Renal cortex interstitium (tissue), 11 donors: ENCODE measurements around the gene DBN1. TPM values are rescaled to one million over a fixed set of nuclear protein-coding genes. Genes with fewer than 3 reads are reported as not detected.

ENCODE experiments used
- DNase-seq, 11 donors: peaks; one replicate each; pipeline ENCODE4 v3.0.0-alpha.2; 2013; ENCODE audit warnings: low read depth in 9 of 11, low spot score in 4 of 11; ENCODE audit errors: extremely low read depth in 1 of 11
- polyA plus RNA-seq, 3 donors: library from polyadenylated mRNA; unstranded; fragments of 120-200 nt; gene quantifications; one replicate each; pipeline ENCODE4 v1.2.1, GENCODE V29; 2013; ENCODE audit not compliant: insufficient read length in 3 of 3

DBN1 gene
- polyA plus RNA-seq, 3 donors: 169 to 239 (median 183) TPM

DNA sequence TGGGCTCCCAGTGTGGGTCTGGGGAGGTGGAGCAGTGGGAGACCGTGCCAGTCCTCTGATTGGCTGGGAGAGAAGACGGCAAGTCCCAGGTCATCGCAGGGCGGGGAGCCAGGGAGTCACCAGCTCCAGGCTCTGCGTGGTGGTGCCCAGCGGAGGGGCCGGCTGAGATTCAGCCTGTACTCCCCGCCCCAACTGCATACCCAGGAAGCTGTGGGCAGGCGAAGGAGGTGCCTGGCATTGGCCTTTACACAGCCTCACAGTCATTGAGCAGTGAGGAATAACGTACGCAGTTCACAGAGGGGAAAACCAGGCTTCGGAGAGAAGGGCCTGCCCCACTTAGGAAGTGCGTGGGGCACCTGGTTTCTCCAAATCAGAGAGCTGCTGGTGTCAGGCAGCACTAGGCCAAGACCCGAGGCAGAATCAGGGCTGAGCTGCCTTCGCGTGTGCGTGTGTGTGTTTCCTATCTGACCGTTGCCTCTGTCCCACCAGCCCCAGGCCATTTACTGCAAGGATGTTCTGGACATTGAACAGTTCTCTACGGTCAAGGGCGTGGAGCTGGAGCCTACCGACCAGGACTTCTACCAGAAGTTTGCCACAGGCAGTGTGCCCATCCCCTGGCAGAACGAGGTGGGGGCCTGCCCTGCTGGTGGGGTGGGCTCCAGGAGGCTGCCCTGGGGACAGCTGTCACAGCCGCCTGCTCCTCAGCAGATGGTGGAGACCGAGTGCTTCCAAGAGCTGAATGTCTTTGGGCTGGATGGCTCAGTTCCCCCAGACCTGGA is 33.0 kb downstream of the DBN1 start:
- no peak for DNase-seq

DNA sequence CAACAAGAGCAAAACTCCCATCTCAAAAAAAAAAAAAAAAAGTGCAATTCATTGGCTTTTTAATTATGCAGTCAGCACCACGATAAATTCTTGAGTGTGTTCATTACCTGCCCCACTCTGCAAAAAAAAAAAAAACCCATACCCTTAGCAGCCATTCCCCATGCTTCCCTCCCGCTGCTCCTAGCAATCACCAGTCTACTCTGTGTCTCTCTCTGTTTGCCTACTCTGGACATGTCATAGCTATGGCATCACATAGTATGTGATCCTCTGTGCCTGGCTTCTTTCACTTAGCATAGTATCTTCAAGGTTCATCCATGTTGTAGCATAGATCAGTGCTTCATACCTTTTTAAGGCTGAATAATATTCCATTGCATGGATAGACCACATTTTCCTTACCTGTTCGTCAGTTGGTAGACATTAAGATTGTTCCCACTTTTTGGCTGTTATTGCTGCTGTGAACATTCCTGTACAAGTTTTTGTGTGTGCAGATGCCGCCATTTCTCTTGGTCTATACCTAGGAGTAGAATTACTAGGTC is 33.8 kb downstream of the DBN1 start:
- no peak for DNase-seq

DNA sequence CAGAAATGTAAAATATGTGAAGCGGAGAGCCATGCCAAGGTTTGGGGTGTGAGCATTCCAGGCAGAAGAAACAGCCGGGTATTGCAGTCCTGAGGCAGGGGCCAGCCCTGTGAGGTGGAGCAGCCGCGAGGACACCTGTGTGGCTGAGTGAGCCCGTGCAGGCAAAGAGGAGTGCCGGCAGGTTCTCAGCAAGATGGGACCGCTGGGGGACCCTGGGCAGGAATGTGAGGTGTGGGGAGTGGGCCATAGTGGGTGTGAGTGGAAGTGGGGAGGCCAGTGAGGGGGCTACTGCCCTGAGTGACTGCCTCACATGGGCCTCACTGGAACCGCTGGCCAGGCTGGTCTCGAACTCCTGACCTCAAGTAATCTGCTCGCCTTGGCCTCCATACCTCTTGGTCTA is 35.0 kb downstream of the DBN1 start:
- no peak for DNase-seq

DNA sequence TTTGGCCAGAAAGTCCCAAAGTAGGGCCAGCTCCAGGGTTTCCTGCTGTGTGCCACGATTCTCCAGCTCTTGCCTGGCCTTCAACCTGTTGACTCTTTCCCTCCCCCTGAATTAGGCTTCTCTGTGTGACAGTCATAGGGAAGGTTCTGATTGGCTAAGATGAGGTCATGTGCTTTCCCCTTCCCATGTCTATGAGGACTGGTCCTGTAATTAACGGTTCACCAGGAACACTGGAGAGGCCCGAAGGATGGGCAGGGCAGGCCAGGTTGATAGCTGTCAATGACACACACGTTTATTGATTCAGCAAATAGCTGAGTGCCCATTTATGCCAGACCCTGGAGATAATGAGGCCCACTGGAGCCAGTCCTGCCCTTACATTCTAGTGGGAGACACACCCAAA is 35.8 kb downstream of the DBN1 start:
- DNase-seq: no peak

DNA sequence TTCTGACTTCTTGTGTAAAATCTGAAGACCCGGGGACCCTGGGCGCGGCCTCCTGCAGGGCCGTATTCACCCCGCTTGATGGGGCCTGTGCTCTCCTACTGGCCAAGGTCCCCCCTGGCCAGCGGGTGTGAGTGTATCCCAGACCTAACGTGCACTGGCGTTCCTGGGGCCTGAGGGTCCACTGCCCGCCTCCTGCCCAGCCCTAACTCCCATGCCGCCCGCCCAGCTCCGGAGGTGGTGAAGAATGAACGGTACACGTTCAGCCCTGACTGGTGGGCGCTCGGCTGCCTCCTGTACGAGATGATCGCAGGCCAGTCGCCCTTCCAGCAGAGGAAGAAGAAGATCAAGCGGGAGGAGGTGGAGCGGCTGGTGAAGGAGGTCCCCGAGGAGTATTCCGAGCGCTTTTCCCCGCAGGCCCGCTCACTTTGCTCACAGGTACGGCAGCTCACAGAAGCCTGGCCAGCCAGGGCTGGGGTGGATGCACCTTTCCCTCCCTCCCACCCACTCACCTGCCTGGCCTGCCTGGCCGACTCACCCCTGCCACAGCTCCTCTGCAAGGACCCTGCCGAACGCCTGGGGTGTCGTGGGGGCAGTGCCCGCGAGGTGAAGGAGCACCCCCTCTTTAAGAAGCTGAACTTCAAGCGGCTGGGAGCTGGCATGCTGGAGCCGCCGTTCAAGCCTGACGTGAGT is 37.4 kb downstream of the DBN1 start:
- no peak for DNase-seq

DNA sequence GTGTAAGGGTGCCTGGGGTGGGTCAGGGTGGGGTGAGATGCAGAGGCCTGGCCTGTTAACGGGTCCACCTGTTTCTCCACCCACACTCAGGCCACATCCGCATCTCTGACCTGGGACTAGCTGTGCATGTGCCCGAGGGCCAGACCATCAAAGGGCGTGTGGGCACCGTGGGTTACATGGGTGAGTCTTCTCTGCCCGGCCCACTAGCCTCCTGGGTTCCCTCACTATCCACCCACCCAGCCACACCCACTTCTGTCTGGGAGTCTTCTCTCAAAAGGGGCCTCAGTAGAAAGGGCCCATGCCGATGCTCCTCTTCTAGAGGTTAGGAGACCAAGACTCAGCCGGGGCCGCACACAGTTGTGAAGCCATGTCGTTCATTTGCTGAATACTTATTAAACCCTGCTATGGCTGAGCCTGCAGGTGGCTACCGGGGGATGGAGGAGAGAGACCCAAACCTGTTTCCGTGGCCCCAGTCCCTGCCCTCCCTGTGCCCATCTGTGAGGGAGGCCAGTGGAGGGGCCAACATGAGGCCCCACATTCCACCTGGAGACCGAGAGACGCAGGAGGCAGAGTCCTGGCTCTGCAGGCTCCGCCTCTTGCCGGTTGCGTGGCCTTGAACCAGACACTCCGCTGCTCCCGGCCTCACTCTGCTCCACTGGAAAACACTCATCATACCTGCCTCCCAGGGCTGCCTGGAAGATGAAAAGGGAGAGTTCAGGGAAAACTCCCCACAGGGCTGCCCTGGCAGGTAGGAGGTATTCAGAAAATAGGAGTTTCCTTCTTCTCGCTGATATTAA is 38.3 kb downstream of the DBN1 start:
- no peak for DNase-seq

DNA sequence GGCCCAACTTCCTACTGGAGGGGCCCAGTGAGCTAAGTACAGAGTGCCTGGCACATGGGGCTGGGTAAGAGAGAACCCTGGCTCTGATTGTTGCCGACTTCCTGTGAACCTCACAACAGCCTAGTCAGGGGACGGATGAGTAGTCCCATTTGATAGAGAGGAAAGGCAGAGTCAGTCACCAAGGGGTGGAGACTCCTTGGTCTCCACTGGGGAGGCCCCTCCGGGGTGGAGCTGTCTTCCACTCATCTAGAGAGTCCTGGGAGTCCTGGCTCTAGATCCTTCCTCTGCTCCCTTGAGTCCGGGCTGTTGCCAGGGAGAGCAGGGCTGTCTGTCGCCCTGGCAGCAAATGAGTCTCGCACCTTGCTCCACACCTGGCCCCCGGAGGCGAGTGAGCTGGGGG is 39.0 kb downstream of the DBN1 start:
- no peak for DNase-seq

DNA sequence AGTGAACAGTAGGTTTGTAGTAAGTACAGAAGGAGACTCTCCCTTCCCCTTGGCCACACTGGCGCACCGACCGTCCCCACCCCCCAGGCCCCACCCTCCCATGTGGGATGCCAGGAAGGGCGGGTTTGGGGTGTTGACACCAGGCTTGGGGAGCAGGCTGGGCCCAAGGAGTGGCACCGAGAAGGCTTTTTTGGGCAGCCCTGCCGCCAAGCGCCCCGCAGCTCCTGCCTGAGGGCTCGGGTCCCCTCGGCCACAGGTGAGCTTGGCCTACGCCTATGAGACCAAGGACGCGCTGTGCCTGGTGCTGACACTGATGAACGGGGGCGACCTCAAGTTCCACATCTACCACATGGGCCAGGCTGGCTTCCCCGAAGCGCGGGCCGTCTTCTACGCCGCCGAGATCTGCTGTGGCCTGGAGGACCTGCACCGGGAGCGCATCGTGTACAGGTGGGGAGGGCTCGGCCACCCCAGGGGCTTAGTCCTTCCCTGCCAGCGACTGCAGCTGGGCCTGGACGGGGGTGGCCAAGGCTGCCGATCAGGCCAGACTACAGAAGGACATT is 39.7 kb downstream of the DBN1 start:
- DNase-seq: no peak

DNA sequence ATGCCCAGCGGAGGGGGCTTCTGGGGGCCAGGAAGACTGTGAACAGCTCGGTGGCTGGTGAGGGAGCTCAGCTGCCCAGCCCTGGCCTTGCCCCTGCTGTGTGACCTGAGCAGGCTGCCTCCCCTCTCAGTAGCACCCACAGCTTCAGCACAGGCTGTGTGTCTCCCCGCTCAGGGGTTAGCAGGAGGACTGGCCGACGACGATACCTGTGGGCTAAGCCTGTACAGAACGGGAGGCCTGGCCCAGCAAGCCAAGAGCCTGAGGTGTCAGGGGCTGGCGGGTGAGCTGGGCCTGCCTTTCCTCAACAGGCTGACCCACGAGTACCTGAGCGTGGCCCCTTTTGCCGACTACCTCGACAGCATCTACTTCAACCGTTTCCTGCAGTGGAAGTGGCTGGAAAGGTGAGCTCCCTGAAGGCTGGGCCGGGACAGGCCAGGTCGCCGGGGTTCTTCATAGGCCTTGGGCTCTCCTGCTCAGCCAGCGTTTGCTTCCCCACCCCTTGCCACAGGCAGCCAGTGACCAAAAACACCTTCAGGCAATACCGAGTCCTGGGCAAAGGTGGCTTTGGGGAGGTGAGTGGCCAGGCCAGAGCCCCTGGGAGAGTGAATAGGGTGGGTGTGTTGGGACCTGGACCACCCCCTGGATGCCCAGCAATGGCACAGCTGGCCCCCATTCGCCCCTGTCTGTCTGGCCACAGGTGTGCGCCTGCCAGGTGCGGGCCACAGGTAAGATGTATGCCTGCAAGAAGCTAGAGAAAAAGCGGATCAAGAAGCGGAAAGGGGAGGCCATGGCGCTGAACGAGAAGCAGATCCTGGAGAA is 40.4 kb downstream of the DBN1 start:
- DNase-seq: no peak

DNA sequence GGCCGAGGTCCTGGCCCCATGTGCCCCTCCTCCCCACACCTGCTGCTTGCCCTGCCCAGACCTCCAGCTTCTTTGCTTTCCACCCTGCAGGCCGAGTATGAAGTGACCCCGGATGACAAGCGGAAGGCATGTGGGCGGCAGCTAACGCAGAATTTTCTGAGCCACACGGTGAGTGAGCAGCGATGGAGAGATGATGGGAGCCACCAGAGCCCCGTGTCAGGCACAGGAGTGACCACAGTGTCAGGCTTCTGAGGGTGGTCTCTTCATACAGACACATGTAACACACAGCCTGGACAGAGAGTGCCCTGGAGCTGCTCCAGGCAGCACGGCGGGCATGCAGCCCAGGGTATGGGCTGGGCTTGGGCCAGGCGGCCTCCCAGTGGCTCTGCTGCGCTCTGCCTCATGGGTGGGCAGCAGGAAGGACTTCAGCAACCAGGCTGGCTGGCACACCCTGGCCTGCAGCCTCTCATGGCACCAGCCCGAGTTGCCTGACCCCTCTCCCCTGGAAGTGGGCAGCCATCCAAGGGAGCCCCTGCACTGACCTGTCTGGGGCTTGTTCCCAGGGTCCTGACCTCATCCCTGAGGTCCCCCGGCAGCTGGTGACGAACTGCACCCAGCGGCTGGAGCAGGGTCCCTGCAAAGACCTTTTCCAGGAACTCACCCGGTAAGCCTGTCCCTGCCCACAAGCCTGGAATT is 41.1 kb downstream of the DBN1 start:
- DNase-seq: no peak

DNA sequence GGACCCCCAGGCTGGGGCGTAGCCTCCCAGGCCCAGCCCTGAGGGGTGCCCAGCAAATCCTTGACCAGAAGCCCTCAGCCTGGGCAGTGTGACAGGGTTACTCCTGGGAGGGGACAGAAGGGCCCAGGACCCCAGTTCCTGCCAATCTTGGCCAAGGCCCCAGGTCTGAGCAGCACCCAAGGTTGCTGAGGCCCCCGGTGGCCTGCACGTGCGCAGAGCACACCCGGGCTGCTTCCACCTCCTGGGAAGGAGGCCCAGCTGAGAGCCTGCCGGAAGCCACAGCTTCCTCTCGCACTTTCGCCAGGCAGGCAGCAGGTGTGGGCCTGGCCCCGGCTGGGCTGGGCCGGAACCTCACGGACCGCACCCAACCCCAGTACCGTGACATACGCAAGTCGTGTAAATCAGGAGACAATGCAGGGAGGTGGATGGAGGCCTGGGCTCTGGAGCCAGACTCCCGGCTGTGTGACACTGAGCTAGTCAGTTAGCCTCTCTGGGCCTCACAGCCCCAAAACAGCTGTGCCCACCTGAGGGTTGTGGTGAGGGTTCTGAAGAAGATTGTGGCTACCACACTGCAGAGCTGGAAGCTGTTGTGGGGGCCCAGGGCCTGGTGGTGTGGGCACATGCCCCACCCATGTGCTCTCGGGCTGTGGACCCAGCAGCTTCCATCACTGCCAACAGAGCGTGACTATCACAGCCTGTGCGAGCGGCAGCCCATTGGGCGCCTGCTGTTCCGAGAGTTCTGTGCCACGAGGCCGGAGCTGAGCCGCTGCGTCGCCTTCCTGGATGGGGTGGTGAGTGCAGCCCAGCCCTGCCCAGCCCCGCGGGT is 41.9 kb downstream of the DBN1 start:
- no peak for DNase-seq

DNA sequence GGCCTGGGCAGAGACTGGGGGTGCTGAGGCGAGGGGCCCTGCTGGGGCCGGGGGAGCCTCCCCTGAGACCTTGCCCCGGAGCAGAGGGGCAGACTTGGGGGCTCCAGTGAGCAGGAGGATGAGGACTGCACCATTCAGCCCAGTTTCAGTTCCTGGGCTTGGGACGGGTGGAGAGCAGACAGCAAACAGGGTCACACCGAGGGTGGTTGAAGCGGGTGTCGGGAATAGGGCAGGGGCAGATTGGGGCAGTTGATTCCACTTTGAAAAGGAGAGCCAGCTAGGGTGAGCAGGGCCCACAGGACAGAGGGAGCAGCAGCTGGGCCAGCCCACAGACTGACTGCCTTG is 42.5 kb downstream of the DBN1 start:
- DNase-seq: no peak

DNA sequence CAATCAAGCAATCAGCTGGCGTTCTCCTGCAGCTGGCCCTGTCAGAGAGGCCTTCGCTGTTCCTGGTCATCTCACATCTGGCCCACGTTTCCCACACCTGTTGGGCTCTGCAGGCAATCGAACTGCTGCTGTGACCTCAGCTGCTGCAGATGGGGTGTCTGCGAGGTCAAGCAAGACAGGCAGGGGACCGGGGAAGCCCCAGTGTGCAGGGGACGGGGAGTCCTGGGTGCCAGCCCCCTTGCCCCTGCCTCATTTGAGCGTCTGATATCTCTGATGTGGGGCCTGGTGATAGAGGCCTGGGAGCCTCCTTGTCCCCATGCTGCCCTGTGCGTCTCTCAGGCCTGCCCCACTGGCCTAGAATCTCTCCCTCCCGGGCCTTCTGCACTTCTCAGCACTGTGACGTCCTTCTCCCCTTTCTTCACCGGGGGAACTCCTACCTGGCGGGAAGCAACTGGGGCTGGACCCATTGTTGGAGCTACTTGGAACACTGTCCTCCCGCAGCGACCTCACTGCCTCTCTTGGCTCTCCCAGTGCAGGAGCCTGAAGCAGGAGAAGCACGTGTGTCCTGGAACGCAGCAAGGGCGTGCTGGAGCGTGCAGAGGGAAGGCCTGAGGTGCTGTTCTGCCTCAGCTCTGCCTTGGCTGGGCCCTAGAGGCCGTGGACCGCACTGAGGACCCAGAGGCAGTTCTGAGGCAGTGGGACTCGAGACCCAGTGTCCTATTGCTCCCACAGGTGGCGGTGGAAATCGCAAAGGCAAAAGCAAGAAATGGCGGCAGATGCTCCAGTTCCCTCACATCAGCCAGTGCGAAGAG is 43.1 kb downstream of the DBN1 start:
- no peak for DNase-seq

DNA sequence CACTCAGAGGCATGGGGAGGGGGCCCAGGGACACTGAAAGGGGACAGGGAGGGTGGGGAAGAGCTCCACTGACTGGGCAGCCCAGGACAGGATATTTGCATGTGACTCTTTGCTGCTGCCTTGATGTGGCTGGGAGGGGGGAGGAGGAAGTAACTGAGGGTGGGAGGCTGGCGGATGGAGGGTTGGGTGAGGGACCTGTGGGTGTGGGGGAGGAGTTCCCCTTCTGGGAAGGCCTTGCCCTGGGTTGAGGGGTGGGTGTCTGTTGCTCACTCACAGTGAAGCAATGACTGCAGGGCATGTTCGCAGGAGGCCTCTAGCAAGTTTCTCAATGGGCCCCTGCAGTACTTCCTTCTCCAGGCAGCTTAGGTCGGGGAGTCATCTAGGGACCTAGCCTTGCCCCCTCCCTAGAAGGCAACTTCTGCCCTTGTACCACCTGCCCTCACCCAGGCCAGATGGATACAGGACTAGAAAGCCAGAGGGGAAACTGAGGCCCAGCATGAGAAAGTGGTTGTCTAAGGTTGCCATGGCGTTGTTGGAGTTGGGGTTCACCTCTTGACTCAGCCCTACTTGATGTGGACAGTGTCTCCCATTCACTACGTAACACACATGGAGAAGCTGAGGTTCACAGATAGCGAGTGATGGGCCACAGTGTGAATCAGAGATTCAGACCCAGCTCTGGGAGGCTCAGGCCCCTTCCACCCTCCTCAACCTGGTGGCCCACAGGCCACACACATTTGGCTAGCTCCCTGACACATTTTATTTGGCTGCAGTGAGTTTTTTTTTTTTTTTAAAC is 44.0 kb downstream of the DBN1 start:
- no peak for DNase-seq

DNA sequence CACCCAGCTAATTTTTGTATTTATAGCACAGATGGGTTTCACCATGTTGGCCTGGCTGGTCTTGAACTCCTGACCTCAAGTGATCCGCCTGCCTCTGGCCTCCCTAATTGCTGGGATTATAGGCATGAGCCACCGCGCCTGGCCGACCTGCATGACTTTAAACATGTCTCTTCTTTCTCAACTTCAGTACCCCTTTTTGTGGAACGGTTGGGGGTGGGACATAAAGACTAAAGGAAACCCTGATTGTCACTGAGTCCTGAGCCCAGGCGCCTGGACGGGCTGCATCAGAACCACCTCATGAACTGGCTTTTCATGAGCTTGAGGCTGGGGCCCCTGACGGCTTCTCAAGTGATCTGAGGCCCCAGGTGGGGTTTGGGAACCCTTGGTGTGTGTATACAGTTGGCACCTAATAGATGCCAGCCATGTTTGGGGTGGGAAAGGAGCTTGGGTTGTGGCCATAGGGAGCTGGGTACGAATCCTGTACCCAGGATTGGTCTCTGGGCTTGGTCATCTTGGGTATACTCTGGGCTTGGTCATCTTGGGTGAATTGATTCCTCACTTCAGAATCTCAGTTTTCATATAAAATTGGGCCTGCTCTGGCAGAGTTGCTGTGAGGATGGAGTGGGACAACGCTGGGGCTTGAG is 44.7 kb downstream of the DBN1 start:
- DNase-seq: no peak
